22Rv1 (cell line): Measurements from ENCODE around the gene GPR143.

ENCODE experiments used
- CTCF ChIP-seq: fragments of 450-650 bp; IDR thresholded peaks from 2 replicates; pipeline ENCODE4 v1.5.1; 2017; ENCODE audit warnings: mild to moderate bottlenecking
- ZFX ChIP-seq: fragments of 450-650 bp; IDR thresholded peaks from 2 replicates; pipeline ENCODE4 v1.6.1; 2017; ENCODE audit warnings: antibody characterized with exemption, borderline replicate concordance

GRCh38 chrX:9682861-9683260 is 82.8 kb downstream of the GPR143 start:
- TF ChIP-seq CTCF (no peak), ZFX (no peak)
